HEK293 (cell line): Measurements from ENCODE around the gene ACAP1.

ENCODE experiments used
- ATF2 ChIP-seq: fragments of 450-650 bp; formaldehyde crosslinking; IDR thresholded peaks from 2 replicates; pipeline ENCODE4 v1.5.1; 2016; ENCODE audit warnings: missing biosample characterization, missing genetic modification characterization, low read depth
- IKZF3 ChIP-seq: fragments of 450-650 bp; IDR thresholded peaks from 2 replicates; pipeline ENCODE4 v1.5.0; 2018; ENCODE audit warnings: missing biosample characterization, mild to moderate bottlenecking, missing genetic modification characterization, moderate library complexity
- ZBTB8A ChIP-seq: fragments of 450-650 bp; formaldehyde crosslinking; IDR thresholded peaks from 2 replicates; pipeline ENCODE4 v1.5.1; 2016; ENCODE audit warnings: missing biosample characterization, missing genetic modification characterization
- ZNF2 ChIP-seq: fragments of 450-650 bp; formaldehyde crosslinking; IDR thresholded peaks from 2 replicates; pipeline ENCODE4 v1.5.1; 2016; ENCODE audit warnings: missing biosample characterization, missing genetic modification characterization
- ZNF274 ChIP-seq, 2 experiments: fragments of 200-500 bp in 1 of 2; fragments of 450-650 bp in 1 of 2; sonication (Bioruptor generic) in 1 of 2; formaldehyde crosslinking in 1 of 2; IDR thresholded peaks; 2 replicates each; pipeline versions ENCODE4 v1.5.1 to v1.6.1; 2014 to 2016; ENCODE audit warnings: borderline replicate concordance in 1 of 2, inconsistent platforms in 1 of 2, low read length in 1 of 2, missing biosample characterization in 1 of 2, missing genetic modification characterization in 1 of 2
- ZNF48 ChIP-seq: fragments of 450-650 bp; formaldehyde crosslinking; IDR thresholded peaks from 2 replicates; pipeline ENCODE4 v1.5.1; 2016; ENCODE audit warnings: missing biosample characterization, missing genetic modification characterization
- ZNF530 ChIP-seq: fragments of 450-650 bp; formaldehyde crosslinking; IDR thresholded peaks from 2 replicates; pipeline ENCODE4 v1.5.1; 2016; ENCODE audit warnings: low read depth, missing biosample characterization, missing genetic modification characterization
- ZNF555 ChIP-seq: fragments of 450-650 bp; formaldehyde crosslinking; conservative IDR thresholded peaks from 2 replicates; pipeline ENCODE4 v1.5.1; 2017; ENCODE audit warnings: missing biosample characterization, mild to moderate bottlenecking, missing genetic modification characterization, inconsistent platforms
- ZNF670 ChIP-seq: fragments of 450-650 bp; formaldehyde crosslinking; IDR thresholded peaks from 2 replicates; pipeline ENCODE4 v1.5.1; 2016; ENCODE audit warnings: missing biosample characterization, missing genetic modification characterization, low read depth
- TF ChIP-seq, protein P1 (sequence below): fragments of 450-650 bp; formaldehyde crosslinking; IDR thresholded peaks from 2 replicates; pipeline ENCODE4 v1.5.1; 2016; ENCODE audit warnings: missing biosample characterization, missing genetic modification characterization

DNA sequence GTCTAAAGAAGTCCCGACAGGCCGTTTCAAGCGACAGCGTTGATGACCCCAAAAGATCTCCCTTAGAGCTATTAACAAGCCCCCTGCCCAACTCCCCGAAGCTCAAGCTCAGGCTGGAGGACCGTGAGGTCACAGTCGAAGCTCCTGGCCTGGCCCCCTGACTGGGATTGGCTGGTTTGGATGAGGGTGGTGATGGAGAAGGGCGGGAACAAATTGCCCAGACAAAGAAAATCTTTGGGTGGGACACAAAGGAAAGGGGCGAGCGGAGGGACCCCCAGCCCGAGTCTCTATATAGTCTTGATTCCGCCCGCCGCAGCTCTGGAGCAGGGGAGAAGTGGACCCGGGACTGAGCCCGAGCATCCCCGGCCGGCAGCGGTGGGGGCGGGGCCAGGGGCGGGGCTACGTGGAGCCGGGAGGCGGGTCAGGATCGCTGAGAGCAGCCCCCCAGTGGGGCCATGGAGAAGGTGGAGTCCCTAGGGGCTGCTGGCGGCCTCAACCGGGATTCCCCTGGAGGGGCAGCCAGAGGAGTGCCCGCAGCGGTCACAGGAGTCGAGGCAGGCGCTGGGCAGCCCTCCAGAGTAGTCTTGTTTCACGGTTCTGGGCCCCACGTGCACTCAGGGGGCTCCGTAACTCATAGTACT is 6.2 kb upstream of the ACAP1 start:
- TF ChIP-seq ATF2 (tag by site-specific recombination) (no peak), ZNF530 (no peak), ZNF48 (tag by site-specific recombination) (no peak), IKZF3 (tag by site-specific recombination) (peak; percentile 76; the same call in 1 of the 2 replicates), ZBTB8A (tag by site-specific recombination) (no peak), ZNF2 (no peak), ZNF670 (tag by site-specific recombination) (no peak), ZNF274 (IDR thresholded peaks at IDR 0.05; ENCODE audit: low read length) (no peak), ZNF274 (tag by site-specific recombination; IDR thresholded peaks at IDR 0.05; ENCODE audit: borderline replicate concordance) (no peak), ZNF555 (no peak)
- TF ChIP-seq, protein P1, sequence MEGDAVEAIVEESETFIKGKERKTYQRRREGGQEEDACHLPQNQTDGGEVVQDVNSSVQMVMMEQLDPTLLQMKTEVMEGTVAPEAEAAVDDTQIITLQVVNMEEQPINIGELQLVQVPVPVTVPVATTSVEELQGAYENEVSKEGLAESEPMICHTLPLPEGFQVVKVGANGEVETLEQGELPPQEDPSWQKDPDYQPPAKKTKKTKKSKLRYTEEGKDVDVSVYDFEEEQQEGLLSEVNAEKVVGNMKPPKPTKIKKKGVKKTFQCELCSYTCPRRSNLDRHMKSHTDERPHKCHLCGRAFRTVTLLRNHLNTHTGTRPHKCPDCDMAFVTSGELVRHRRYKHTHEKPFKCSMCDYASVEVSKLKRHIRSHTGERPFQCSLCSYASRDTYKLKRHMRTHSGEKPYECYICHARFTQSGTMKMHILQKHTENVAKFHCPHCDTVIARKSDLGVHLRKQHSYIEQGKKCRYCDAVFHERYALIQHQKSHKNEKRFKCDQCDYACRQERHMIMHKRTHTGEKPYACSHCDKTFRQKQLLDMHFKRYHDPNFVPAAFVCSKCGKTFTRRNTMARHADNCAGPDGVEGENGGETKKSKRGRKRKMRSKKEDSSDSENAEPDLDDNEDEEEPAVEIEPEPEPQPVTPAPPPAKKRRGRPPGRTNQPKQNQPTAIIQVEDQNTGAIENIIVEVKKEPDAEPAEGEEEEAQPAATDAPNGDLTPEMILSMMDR (tag by site-specific recombination), result no peak
